Glomerular endothelial cell (primary cell): ENCODE data around the gene SCFD2. TPM values are rescaled to one million over a fixed set of nuclear protein-coding genes. Genes with fewer than 3 reads are reported as not detected.

Experiments used
- total RNA-seq: library from RNA; depleted of rRNA; stranded (reverse); fragments of >200 nt; gene quantifications from 2 replicates; pipeline ENCODE4 v1.2.3, GENCODE V29; 2015

The SCFD2 gene
- total RNA-seq, 1 donor from 2014 or later: 14.4 TPM

Other genes with a start within 250 kb of the SCFD2 start
- gene FIP1L1, start 11.6 kb upstream of the SCFD2 start, total RNA-seq: 33.3 and 40.5 TPM in 2 replicates
- 1.6 and 4.6 TPM in 2 replicates for gene LNX1, start 225.4 kb upstream of the SCFD2 start, total RNA-seq